Caki2 (cell line): ENCODE data around the gene ZNF621. TPM values are rescaled to one million over a fixed set of nuclear protein-coding genes. Genes with fewer than 3 reads are reported as not detected.

ENCODE experiments used
- DNase-seq: peaks from one replicate; pipeline ENCODE4 v3.0.0-alpha.2; 2015; ENCODE audit warnings: low read depth
- in situ Hi-C: cut with HindIII; loops from 2 replicates; pipeline ENCODE4 v1.10.0; 2016; ENCODE audit warnings: low sequenced_read_pairs, low pct_unique_long_range_greater_than_20kb, mixed read lengths
- total RNA-seq: library from RNA; depleted of rRNA; stranded (reverse); fragments of >200 nt; shearing (Covaris generic); gene quantifications from 2 replicates; pipeline ENCODE4 v1.2.3, GENCODE V29; 2014; ENCODE audit warnings: low replicate concordance; rRNA removed

ZNF621 gene
- total RNA-seq, 1 experiment from 2014 or later: 6.9 TPM

GRCh38 chr3:40585381-40586016, 60.7 kb downstream of the ZNF621 start:
- in situ Hi-C loops: no loop called here
- no peak for DNase-seq

GRCh38 chr3:40586901-40587300, 62.1 kb downstream of the ZNF621 start:
- no peak for DNase-seq
- in situ Hi-C loops: no loop called here

GRCh38 chr3:40588406-40588805, 63.6 kb downstream of the ZNF621 start:
- no peak for DNase-seq
- in situ Hi-C loops: no loop called here

Other genes with a start within 250 kb of the ZNF621 start
- 7.4 and 7.6 TPM in 2 replicates for gene EIF1B, start 215.3 kb upstream of the ZNF621 start, total RNA-seq
- not detected in 2 replicates for gene ENTPD3, start 137.8 kb upstream of the ZNF621 start, total RNA-seq
- 102 and 141 TPM in 2 replicates for gene RPL14, start 67.6 kb upstream of the ZNF621 start, total RNA-seq
- 1.3 and 3.0 TPM in 2 replicates for gene ZNF619, start 47.8 kb upstream of the ZNF621 start, total RNA-seq
- gene ZNF620, start 18.9 kb upstream of the ZNF621 start, total RNA-seq: 0.88 and 1.0 TPM in 2 replicates